Embryonic facial prominence (tissue), 1 donor: ENCODE data around the gene ZNF883.
A peak's percentile ranks its signal among the peaks of the same experiment; 100 is the strongest.
"Not testable (repeated sequence)": the region's sequence is repeated elsewhere in the genome, so short reads cannot be mapped to it uniquely, and the experiment has no call there.

Source experiments
- DNase-seq: peaks from one replicate; pipeline ENCODE4 v3.0.0-alpha.2; 2016; ENCODE audit errors: extremely low spot score

ZNF883 gene

GRCh38 chr9:113011911-113012381 is at the start of gene ZNF883:
Gene ZNF883, minus strand, starts transcription at chr9:113012192.
- peak; percentile 85 for DNase-seq

GRCh38 chr9:113061072-113061850 is 49.3 kb upstream of the ZNF883 start:
- not testable (repeated sequence) for DNase-seq

GRCh38 chr9:113059581-113060284 is 47.7 kb upstream of the ZNF883 start:
- DNase-seq, result not testable (repeated sequence)

- no peak for DNase-seq
These were observed 45.2 kb upstream of the ZNF883 start for GRCh38 chr9:113057193-113057592.

GRCh38 chr9:113056191-113057106 is 44.5 kb upstream of the ZNF883 start, which contains the start of gene ZFP37:
Gene ZFP37, minus strand, starts transcription at chr9:113056724. Its CDS starts 36 bp downstream, at chr9:113056688.
- DNase-seq, result peak; percentile 92

- no peak for DNase-seq
These were observed 31.1 kb upstream of the ZNF883 start for GRCh38 chr9:113042884-113043657.

- DNase-seq, result no peak
These were observed 14.2 kb upstream of the ZNF883 start for GRCh38 chr9:113026200-113026599.

GRCh38 chr9:113018247-113018646 is 6.3 kb upstream of the ZNF883 start:
- no peak for DNase-seq

- no peak for DNase-seq
These were observed 500 bp upstream of the ZNF883 start for GRCh38 chr9:113012492-113012891.

DNA sequence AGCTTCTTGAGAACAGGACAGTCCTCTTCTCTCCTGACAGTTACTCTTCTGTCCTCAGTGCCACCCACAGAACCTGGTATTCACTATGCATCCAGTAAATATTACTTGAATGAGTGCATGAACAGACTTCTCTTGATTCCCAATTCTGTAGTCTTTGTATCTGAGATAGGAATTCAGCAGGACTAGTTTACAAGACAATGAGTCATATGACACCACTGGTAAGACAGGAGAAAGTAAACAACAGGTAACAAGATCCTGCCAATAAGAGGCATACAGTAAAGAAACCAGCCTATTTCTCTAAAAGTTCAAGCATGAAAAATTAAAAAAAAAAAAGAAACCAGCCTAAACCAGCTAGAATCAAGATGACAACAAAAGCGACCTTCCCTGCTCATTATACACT is 6.2 kb downstream of the ZNF883 start:
- no peak for DNase-seq

- no peak for DNase-seq
These were observed 14.6 kb downstream of the ZNF883 start for GRCh38 chr9:112997236-112997941.

DNA sequence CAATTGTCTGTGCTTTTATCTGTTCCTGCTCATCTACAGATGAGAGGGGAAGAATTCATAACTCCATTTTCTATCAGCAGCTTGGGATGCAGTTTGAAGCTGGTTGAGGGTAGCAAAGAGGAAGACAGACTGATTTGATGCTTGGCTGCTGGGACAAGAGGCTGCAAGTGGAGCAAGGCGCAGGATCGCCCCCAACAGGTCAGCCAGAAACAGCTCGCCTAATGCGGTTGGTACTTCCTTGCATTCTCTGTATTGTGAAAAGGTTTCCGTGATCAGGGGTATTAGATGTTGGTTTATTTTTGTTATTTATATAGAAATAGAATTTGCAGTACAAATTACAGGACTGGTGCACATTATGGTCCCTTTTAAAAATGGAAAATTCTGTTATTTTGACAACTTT is 40.6 kb downstream of the ZNF883 start:
- DNase-seq, result no peak

- DNase-seq, result no peak
These were observed 41.1 kb downstream of the ZNF883 start for GRCh38 chr9:112970939-112971338.

DNA sequence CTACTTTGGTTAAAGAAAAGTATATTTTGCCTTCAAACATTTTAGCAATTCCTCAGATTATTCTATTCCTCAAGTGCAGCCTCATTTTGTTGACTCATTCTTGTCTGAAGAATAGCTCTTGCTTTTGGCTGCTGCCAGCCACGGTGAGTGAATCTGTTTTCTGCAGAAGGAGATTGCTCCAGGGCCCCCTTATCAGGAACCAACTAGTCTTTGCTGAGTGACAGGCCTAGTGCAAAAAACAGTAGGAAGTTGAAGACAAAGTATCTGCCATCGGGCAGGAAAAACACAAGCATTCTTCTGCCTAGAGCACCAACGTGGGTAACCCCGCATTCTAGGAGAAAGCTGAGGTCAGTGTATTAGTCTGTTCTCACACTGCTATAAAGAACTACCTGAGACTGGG is 42.3 kb downstream of the ZNF883 start:
- DNase-seq, result no peak

- no peak for DNase-seq
These were observed 56.4 kb downstream of the ZNF883 start for GRCh38 chr9:112955550-112955949.

GRCh38 chr9:112945620-112946208 is 66.3 kb downstream of the ZNF883 start:
- no peak for DNase-seq

GRCh38 chr9:112939418-112939817 is 72.6 kb downstream of the ZNF883 start:
- DNase-seq, result no peak

GRCh38 chr9:112933696-112934095 is 78.3 kb downstream of the ZNF883 start:
- no peak for DNase-seq

DNA sequence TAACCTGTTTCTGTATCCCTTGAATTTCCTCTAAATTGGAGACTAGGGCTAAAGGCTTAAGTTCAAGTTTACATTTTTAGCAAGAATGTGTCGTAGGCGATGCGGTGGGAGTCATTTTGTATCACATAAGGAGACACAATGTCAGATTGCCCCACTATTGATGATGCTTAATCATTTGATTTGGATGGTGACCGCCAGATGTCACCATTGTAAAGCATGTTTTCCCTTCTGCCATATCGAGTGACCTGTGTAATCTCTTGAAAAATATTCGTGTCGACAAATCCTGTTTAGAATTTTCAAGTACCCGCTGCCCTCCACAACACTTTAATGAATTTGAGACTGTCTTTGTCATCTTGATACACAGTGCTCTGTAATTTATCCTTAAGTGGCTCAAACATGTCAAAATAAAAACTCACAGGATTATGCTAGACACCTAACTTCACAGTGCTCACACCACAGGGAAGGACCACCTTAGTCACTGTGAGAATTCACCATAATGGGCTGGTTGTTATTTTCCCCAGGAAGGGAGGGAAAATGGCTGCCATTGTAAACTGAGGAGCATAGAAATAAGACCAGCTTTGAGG is 86.8 kb downstream of the ZNF883 start:
- DNase-seq, result no peak

DNA sequence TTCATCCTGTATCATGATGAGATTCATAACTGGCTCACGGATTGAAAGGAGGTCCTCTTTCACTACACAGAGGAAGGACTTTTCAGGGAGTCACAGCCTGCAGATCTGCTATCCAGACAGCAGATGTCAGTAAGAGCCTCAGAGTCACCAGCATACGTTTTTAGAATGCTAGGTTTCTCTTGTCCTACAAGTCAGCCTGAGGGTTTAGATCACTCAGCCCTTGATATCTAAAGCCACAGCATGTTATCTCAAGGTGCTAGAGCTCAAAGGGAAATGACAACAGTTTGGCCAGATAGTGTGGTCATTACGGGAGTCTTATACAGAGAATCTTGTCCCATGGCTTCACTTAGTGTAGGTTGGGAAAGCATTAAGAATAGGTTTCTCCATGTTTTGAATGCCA is 90.4 kb downstream of the ZNF883 start:
- DNase-seq, result no peak
